Activated gamma-delta T cell treated with Interleukin-2 at 50 U/mL for 16 hours (primary cell): ENCODE measurements around the gene GSE1.

ENCODE experiments used
- DNase-seq: peaks from one replicate; pipeline ENCODE4 v3.0.0-alpha.2; 2020

Gene GSE1

DNA sequence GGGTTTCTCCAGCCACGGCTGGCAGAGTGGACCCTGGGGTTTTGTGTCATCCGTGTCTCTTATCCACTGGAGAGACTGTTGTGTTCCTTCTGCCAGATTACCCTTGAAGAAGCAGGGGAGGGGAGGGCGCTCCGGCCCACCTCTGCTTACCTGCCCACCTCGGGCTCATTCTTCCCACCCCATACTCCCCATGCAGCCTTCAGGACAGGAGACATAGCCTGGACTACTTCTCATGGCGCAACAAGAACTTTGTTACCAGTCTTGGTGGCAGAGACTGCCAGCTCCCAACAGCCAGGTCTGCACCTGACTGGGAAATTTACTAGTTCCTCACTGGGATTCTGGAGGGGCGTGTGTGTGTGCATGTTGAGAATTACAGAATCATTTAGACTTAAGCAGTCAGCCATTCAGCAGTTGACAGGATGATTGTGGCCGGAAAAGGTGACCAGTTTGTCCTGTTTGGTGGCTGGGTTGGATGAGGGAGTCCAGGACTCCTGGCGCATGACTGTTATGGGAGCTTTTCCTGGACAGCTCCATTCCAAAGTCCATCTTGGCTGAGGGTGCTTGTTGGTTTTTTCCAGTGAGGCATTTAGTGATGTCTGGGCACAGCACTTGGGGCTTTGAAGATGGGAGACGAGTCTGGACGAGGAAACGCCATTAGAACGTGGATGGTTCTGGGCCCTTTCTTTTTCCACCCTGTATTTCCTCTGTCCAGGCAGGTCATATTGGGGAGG is 8.7 kb downstream of the GSE1 start:
- DNase-seq: no peak

DNA sequence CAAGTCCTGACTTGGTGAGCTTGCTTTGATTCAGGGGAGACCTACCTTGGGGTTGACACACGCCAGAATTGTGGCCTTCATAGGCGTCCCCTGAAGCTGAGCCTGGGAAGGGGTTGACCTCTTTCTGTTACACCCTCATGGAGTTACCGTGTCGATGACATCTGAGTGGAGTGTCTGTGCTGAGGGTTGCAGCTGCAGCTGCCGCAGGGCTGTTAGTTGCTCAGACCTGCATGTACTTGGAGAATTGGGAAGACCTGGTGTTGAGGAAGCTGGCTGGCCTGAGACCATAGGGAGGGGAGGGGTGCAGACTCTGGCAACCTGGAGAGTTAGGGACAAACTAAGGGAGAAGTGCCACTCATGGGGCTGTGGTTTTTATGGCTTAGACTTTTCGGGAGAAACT is 9.6 kb downstream of the GSE1 start:
- no peak for DNase-seq

DNA sequence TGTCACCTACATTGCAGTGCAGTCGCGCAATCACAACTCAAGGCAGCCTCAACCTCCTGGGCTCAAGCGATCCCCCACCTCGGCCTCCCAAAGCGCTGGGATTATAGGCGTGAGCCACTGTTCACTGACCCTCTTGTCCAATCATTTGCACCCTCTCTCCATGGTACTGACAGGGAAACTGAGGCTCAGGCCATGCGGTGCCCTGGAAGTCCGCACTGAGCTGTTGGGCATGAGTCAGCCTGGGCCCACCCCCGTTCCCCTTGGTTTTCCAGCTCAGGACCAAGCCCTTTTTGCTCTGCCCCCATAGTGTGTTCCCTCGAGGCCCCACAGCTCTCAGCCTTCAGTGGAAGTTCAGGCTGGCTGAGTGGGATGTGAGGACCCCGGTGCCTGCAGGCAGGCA is 10.1 kb downstream of the GSE1 start:
- no peak for DNase-seq

DNA sequence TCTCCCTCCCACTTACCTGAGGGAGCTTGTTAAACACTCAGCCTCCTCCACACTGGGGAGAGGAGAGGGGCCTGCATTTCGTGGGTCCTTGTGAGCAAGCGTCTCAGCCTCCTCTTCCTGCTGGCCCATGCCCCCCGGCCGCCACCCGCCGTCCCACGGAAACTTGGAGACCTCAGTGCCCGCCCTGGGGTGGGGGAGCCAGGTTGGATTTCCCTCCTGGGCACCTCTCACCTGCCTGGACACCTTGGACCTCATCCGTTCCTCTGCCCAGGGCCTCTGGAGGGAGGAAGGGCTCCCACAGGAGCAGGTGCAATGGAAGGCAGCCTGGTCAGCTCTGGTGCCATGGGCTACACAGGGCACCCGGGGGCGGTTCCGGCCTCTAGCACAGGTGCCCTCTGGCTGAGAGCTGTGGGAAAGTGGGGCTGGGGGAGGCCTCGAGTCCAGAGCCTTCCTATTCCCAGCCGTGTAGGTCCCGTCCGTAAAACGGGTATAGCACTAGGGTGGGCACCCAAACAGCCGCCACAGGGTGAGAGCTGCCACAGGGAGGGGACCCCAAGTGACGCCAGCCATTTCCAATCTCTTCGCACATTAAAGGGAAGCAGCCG is 11.0 kb downstream of the GSE1 start:
- DNase-seq: no peak

DNA sequence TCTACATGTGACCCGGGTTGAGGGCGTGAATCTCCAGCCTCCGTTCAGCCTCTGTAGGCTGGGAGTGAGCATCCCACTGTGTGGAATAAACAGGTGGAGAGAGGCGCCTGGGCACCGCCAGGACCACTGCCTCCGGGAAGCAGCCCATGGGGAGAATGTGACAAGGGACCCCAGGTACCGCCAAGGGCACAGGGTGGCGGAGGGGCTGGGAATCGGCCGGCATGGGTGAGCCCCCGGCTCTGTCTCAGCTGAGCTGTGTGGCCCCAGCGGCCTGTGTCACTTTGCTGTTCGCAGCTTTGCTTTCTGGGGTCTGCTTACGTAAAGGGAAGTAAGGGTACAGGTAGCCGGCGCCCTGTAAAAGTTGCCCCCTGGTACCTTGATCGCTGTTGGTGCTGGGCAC is 11.5 kb downstream of the GSE1 start:
- DNase-seq: no peak

DNA sequence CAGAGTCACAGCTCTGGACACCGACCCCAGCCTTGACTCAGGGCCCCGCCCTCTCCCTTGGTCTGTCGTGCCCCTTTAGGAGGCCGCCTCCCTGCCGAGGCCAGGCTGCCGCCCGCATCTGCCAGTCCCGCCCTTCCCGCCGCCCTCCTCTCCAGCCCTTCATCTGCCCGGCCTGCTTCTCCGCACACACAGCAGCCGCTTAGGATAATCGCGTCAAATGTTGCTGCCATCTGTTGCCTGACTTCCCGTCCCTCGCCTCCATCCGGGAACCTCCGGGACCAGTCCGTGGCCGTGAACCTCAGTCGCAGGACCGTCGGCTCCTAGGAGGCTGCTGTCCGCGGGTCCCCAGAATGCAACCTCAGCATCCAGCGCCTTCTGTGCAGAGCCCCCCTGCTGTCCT is 11.9 kb downstream of the GSE1 start:
- DNase-seq: no peak

DNA sequence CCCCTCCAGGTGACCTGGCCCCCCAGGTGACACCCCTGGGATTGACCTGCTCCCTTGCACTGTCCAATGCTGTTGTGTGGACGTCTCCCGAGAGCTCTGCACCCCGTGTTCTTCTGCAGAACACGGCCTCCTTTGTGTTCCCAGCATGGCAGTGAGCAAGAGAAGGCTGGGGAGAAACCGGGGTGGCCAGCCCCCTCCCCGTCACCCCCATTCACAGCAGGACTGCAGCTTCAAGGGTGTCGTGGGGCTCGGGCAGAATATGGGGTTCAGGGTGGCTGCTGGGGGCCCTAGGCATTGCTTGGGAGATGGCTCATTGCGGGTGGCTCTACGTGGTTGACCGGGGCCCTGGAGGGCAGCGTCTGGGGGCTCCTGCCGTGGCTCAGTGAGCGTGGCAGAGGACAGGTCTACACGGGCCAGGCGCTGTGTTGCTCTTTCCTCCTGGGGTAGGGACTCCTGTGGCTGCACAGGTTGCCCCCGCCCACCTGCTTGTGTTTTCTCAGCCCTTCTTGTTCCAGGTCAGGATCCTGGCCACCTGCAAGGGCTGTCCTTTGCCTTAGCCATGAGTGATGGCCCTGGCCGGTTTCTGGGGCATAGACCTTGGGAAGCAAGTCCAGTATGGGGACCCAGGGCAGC is 12.5 kb downstream of the GSE1 start:
- DNase-seq: no peak

DNA sequence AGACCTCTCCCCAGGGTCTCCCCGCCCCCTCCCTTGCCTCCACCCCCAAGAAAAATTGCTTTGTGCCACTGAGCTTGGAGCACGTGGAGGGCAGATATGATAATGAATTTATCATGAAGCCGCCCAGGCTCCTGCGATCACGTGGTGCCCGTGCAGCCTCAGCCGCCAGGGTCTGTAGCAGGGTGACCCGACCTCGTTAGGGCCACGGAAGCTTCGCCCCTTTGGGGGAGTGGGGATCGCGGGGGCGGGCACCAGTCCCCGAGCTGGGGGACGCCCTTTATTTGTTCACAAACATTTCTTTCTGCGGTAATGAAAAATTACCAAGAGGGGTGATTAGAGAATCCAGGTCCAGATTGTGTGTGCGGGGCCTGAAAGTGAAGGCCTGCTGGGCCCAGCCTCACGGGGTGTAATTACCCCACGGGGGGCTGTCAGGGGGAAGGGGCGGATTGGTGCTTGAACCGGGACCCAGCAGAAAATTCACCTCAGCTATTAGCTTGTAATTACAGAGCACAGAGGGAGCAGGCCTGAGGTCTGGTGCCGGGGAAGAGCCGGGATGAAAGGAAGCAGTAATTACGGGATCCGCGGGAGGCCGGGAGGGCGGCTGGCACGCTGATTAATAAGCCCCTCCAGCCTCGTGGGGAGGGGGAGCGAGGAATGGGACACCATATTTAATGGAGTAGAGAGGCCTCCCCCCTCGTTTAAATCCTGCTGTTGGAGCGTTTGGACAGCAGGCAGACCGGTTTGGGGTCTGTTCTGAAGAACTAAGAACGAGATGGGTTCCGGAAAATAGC is 13.3 kb downstream of the GSE1 start:
- no peak for DNase-seq

DNA sequence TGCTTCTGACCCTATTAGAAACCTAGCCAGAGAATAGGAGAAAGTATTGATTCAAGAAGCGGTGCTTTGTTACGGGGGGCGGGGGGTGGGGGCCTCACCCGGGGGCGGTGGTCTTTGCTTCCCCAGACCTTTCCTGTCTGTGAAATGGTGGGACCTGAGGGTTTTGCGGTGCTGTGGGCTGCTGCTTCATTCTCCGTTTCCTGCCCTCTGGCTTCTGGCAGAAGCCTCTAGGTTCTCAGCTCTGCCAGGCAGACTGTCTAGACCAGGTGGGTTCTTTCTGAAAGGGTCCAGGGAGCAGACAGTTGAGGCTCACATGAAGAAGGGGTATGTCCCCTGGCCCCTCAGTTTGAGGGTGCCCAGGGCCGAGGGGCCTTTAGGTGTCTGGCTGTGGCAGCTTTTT is 14.0 kb downstream of the GSE1 start:
- no peak for DNase-seq

DNA sequence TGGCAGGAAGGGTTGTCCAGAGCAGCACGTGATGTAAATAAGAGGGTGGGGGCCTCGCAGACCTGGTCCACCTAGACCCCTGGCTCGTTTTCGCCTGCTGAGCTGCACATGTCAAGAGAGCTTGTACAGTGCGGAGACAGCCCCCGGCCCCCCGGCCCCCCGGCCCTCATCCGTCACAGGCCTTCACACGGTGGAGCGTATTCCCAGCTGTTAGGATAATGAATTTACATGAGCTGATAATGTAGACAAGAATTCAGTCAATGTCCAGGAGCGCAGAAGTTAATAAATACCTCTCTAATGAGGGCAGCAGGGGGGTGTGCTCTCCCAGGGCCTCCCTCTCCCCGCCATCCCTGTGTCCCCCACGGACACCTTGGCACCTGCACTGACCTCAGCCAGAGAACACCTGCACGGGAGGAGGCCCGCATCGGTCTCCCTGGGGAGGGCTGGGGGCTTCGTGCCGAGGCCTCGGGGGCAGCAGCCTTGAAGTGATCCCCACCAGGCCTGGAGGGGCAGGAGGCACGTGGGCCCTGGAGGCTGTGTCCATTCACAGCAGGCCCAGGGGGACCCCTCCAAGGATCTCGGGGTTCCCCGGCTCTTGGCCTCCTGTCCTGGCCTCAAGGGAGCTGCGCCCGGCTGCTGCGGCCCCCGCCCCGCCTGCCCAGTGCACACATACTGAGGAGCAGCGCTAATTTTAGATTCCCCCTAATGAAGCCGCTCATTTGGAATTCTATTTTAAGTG is 14.6 kb downstream of the GSE1 start:
- DNase-seq: no peak

DNA sequence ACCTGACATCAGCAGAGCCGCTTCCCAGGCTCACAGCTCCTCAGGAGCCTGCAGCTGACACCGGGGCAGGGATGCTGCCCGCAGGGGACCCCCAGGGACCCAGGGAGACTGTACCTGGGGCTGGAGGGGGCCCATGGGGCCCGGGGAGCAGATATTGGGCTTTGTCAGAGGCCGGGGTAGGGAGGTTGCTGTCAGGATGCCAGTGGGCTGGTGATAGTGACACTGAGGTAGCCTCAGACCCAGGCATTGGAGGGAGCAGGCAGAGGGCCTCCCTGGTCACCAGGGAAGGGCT is 15.1 kb downstream of the GSE1 start:
- no peak for DNase-seq

DNA sequence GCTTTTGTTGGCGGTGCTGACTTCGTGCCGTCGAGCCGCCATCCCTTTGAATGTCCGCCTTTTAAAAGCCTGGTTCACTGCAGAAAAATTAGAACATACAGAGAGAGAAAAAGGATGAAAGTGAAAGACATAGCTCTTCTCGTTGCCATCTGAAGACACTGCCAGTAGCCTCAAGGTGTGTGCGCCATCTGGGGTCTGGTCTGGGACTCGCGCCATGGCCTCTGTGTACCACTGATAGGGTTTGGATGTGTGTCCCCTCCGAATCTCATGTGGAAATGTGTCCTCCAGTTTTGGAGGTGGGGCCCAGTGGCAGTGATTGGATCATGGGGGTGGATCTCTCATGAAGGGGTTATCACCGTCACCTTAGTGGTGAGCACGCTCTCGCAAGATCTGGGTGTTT is 15.5 kb downstream of the GSE1 start:
- DNase-seq: no peak

DNA sequence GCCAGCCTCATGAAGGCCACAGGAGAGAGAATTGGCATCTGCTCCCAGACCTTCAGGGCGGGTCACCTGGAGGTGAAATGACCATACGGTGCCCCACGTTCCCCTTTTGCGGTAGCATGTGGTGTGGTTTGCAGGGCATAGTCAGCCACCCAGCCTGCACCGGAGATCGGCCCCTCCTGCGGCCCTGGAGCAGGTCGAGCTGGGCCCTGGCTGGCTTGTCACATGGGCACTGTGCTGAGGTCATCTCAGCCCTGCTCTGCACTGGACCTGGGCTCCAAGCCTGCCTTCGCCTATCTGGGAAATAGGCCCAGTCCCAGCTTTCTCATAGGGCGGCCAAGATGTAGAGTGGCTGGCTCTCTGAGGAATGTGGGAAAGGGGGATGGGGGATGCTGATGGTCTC is 16.2 kb downstream of the GSE1 start:
- DNase-seq: no peak

DNA sequence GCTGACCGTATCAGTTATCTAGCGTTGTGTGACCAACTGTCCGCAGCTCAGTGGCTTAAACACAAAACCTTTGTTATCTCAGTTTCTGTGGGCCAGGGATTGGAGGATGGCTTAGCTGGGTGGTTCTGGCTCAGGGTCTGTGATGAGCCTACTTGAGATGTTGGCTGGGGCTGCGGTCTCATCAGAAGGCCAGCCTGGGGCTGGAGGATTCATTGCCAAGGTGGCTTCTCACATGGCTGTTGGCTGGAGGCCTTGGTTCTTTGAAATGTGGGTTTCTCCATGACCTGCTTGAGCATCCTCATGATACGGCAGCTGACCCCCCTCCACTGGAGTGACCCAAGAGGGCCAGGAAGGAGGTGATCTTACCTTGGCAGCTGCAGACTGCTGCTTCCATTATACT is 16.7 kb downstream of the GSE1 start:
- no peak for DNase-seq

DNA sequence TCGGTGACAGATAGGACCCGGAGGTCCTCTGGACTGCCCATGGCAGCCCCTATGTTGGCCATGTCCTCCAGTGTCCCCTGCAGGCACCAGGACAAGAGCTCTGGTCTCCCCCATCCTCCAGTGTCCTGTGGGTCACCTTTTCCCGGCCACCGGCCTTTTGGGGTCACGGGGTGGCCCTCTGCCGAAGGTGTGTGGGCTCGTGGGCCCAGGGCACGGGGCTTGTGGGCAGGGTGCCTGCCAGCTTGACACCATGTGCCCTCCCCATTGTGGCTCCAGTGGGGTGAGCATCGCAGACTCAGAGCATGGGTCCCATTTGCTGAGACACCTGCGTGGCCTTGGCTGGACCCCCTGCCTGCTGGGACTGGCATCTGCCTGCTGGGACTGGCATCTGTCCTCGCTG is 18.1 kb downstream of the GSE1 start:
- no peak for DNase-seq

DNA sequence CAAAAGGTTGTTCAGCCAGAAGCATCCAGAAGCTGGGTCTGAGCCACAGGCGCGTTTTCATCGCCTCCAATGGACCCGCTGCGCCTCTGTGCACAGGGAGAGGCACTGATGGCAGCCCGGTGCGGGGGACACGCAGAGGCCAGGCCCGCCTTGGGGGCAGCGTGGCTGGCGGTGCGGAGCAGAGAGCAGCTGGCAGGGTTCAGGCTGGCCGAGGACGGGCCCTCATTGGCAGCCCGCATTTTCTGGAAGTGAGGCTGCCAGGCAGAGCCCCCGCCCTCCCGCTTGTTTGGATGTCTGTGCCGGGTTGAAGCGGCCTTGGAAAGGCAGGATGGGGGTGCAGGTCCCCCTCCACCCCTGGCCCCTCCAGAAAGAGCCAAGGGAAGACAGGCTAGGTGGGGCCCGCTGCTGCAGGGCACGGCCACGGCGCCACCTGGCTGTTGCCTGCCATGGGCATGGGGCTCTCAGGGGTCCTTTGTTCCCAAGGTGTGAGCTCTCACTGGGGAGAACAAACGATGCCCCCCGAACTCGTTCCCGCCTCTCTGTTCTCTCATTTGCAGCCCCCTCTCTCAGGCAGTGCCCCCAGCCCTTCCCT is 18.8 kb downstream of the GSE1 start:
- DNase-seq: no peak

DNA sequence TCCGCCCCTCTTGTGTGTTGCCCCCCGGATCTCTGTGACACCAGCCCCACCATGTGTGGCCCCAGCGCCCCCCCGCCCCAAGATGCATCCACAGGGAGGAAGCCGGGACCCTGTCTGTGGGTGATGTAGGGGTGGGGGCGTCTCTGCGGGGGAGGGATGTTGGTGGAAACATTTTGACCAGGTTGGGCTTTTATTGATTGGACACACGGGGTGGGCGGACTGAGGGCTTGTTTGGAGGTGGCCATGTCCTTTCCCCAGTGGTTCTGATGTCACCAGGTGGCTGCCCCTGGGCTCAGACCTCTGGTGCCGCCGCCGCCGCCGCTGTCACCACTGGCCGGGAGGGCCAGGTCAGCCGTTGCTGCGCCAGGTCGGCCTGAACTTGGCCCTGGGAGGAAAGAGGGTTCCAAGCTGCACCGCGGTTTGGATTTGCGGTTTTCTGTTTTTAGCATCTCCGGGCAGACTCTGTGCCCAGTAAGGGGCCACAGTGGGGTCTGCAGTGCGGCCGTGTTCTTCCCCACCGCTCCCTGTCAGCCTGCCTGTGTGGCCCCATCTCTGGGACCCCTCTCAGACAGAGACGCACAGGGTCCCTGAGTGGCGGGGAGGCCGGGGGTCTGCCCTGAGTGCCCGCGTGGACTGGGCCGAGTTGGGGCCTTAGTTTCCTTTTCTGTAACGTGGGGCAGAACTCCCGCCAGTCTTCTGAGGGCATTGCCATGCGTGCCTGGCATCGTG is 19.8 kb downstream of the GSE1 start:
- DNase-seq: no peak

DNA sequence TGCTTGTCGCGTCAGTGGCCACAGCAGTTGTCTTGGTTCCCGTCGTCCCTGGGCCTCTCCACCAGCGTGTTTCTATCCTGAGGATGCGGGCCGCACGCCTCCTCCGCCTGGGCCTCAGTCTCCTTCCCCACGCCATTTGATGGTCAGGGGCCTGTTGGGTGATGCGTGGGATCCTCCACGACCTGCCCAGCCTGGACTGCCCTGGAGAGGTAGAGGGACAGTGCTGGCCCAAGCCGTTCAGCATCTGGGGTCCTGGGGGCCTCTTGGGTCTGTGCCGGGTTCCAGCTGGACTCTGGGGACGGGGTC is 20.3 kb downstream of the GSE1 start:
- DNase-seq: no peak

DNA sequence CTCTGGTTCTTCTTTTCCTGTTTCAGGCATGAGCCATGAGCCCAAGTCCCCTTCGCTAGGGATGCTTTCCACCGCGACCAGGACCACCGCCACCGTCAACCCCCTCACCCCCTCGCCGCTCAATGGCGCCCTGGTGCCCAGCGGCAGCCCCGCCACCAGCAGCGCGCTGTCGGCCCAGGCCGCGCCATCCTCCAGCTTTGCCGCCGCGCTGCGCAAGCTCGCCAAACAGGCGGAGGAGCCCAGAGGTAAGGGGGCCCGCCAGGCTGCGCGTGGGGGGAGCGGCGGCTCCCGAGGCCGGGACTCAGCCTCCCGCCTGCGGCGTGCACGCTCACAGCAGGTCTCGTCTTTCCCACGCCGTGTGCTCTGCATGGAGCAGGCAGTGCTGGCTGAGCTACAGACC is 20.8 kb downstream of the GSE1 start:
- no peak for DNase-seq

DNA sequence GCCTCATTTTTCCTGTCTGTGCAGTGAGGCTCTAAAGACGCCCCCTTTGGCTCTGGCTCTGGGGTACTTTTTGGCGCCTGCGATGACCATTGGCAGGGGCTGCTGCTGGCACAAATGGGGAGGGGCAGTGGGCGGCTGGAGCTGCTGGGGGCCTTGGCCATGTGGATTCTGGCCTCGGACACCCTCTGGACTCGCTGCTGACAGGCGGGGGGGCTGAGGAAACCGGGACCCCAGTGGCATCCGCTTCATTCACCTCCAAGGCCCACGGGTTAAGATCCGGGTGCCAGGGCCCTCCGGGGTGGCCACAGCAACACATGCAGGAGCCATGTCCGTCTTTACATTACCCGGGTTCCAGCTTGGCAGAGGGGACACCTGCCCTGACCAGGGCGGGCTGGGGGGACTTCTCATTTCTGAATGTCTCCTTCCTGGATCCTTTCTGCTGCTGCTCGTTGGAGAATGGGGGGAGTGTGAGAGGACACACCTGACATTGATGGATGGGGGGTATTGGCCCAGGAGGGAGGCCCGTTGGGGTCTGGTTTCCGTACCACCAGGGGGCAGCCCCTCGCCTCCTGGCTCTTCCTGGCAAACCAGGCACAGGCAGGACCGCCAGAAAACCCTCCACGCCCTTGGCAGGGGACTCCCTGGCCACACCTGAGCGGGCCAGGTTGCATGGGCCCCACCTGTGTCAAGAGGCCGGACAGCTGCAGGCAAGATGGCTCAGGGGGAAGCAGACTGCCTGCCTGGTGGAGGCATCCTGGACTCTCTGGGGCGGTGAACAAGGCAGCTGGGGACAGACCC is 21.8 kb downstream of the GSE1 start:
- DNase-seq: no peak

DNA sequence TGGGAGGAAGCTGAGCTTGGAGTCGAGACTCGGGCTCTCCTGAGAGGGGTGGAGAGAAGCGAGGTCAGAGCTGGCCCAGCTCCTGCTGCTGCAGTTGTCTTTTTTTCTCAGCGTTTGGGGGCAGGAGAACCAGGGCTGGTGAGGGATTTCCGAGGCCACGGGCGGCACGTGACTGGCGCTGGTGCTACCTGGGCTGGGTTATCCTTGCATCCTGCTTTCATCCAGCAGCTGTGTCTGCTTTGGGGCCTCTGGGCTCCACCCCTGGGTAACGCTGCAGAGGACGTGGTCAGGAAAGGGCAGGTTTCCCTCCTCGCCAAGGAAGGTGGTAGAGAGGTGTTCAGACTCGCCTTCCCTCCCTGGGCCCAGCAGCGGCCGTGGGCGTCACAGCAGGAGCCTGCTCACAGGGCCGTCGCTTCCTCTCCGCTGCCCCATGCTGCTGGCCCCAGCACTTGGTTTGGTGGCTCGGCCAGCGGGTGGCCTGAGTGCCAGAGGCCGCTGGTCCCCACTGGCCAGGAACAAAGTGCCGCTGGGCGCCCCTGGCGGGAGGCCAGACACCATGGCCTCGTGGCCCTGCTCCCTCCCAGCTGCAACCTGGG is 22.5 kb downstream of the GSE1 start:
- DNase-seq: no peak
